Measurements from ENCODE around the gene OAS2.

Gene OAS2, protein sequence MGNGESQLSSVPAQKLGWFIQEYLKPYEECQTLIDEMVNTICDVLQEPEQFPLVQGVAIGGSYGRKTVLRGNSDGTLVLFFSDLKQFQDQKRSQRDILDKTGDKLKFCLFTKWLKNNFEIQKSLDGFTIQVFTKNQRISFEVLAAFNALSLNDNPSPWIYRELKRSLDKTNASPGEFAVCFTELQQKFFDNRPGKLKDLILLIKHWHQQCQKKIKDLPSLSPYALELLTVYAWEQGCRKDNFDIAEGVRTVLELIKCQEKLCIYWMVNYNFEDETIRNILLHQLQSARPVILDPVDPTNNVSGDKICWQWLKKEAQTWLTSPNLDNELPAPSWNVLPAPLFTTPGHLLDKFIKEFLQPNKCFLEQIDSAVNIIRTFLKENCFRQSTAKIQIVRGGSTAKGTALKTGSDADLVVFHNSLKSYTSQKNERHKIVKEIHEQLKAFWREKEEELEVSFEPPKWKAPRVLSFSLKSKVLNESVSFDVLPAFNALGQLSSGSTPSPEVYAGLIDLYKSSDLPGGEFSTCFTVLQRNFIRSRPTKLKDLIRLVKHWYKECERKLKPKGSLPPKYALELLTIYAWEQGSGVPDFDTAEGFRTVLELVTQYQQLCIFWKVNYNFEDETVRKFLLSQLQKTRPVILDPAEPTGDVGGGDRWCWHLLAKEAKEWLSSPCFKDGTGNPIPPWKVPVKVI

DNA sequence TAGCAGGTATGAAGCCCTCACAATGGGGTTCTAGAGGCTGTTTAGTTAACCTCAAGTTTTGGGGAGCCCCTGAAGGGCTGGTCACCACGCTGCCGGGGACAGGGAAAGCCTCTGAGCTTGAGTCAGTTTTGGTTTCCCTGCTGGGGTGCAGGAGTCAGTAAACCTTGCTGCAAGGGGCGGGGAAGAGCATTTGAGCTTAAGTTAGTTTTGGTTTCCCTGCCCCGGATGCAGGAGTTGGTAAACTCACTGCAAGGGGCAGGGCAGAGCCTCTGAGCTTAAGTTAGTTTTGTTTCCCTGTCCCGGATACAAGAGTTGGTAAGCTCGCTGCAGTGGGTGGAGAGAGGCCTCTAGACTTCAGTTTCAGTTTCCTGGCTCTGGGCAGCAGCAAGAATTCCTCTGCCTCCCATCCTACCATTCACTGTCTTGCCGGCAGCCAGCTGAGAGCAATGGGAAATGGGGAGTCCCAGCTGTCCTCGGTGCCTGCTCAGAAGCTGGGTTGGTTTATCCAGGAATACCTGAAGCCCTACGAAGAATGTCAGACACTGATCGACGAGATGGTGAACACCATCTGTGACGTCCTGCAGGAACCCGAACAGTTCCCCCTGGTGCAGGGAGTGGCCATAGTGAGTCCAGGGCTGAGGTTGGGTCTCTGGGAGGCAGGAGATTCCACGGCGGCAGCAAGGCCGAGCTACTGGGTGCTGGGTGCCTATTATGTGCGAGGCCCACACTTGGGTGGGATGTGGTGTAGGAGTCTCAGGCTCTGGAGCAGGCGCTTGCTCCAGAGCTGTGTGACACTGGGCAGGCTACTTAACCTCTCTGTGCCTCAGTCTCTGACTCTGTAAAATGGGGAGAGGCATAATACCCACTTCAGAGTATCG lies at the start of gene OAS2:
Gene OAS2, plus strand, starts transcription at position 357 of the 878 bp plus-strand sequence. Its CDS starts 90 bp downstream, at position 447.
- no peak for DNase-seq (ENCODE audit: low spot score)

DNA sequence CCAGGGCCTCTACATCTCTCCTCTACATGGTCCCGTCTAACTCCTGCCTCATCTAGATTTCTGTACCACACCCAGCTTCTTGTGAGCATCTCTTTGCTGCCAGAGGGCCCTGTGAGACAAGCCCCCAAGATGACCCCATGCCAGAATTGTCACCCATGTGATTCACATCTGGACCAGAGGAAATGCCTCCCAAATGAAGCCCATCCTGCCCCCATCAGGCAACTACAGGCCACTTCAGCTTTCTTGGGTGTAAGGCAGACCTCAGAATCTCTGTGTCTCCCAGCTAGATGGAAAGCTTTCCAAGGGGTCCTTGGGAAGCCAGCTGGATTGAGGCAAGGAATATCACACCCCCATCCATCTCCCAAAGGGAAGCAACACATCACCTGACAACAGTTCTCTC lies 49.3 kb upstream of the OAS2 start:
- DNase-seq (ENCODE audit: low spot score): no peak

DNA sequence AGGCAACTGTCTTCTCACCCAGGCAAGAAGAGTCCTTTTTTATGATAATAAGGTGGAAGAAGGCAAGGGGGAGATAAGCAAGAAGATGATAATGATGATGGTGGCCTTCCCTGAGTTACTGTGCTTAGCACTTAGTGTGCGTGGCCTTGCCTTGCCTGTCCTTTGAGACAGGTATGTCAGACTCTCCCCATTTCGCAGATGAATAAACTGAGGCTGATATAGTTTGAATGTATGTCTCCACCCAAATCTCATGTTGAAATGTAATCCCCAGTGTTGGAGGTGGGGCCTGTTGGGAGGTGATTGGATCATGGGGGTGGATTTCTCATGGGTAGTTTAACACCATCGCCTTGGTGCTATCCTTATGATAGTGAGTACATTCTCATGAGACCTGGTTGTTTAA lies 48.6 kb upstream of the OAS2 start:
- no peak for DNase-seq (ENCODE audit: low spot score)

DNA sequence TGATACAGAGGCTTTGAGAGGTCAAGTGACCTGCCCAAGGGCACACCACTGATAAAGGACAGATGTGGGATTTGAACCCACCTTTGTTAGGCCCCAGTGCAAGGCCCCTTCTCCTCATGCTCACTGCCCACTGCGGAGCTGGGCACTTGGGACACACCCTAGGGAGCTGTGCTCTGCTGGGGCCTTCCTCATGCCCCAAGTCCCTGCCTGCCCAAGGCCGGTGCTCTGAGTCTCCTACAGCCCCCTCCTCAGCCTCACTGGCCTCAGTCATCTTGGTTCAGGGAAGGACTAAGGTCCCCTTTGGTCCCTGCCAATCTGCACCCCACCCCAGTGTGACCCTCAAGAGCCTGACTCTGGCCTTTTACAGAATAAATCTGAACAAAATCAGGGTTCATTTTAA lies 48.0 kb upstream of the OAS2 start:
- no peak for DNase-seq (ENCODE audit: low spot score)

DNA sequence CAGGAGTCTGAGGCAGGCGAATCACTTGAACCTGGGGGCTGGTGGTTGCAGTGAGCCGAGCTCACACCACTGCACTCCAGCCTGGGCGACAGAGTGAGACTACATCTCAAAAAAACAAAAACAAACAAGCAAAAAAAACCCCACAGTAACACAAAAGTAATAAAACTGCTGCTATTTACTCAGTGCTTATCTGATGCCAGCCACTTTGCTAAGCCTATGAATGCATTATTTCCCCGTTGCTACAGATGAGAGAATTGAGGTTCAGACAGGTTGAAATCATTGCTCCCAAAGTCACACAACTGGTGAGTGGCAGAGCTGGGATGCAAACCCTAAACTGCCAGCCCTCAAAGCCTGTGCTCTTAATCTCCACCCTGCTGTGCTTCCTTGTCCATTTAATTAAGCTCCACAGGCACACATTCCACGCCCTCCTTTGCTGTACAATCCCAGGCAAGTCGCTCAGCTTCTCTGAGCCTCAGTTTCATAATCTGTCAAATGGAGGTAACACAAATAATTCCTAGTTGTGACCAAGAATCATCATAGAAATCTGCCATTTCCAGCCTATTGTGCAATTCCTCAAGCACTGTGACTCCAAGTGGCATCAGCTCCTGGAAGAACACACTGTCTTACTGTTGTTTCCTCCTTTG lies 45.7 kb upstream of the OAS2 start:
- DNase-seq (ENCODE audit: low spot score): no peak

DNA sequence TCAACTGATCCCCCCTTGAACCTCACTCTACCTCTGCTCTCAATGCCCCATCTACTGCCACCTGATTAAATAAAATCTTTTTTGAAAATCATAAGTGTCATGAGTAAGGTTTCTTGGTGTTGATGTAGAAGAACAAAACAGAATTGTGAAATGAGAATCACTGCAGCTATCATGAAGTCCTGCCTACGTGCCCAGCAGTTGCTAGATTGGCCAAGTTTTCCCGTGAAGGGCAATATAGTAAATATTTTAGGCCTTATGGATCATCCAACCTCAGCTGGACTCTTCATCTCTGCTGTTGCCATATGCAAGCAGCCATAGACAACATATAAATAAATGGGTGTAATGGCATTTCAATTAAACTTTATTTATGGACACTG lies 45.2 kb upstream of the OAS2 start:
- DNase-seq (ENCODE audit: low spot score): no peak

DNA sequence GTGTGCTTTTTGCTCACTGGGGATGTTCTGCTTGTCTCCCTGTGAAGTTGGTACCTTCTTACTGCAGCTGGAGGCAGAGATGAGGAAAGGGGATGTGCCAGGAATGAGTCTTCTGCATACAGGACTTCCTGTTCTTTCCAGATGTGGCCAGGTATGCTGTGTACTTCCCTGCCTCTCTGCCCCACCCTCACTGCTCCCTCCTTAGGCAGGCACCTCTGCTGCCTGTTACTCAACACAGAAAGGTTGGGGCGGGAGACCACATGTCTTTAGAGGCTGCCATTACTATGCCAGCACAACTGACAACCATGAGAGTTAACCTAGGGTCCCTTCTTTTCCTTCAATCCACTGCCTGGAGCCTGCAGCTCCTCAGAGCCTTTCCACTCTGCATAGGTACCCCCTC lies 42.1 kb upstream of the OAS2 start:
- DNase-seq (ENCODE audit: low spot score): no peak

DNA sequence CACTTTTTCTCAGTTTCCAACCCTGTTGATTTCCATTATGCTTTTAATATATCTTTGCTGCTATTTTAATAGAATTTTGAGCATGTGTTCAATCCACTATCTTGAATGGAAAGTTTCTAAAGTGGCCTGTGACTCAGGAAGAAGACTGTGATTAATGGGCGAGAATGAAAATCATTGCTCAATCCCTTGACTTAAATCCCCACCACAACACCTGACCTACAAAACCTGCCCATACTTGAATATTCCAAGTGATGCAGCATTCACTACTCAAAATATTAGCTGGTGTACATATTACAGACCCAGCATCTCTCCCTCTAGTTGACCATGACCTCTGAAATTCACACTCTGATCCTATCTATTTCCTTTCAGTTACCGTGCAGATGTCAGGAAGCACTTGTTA lies 41.4 kb upstream of the OAS2 start:
- DNase-seq (ENCODE audit: low spot score): no peak

DNA sequence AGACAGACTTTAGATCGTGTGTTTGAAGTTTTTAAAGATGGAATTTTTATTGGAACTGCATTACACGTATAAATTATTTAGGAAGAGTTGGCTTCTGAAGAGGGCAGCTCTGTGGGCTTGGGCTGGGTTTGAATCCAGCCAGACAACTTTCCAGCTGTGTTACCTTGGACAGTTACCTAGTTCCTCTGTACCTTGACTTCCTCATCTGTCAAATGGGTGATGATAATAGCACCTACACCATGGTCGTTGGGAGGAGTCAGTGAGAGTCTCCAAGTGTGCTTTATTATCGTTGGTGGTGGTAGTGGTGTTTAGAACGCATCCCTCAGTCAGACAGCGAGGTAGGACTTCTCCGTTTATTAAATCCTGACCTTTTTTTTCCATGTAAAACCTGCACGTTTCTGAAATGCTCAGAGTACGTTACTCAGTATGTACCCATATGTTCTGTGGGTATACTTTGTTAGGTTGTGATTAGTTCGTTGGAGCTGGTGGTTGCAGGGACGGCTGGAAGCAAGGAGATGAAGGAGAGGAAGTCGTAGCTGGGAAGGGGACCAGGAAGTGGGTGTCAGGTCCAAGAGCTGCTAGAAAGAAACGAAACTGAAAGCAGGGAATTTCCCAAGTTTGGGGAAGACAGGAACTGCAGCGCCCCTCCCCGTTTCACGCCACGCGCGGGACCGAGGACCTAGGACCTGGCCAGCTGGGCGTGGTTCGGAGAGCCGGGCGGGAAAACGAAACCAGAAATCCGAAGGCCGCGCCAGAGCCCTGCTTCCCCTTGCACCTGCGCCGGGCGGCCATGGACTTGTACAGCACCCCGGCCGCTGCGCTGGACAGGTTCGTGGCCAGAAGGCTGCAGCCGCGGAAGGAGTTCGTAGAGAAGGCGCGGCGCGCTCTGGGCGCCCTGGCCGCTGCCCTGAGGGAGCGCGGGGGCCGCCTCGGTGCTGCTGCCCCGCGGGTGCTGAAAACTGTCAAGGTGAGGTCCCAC lies 40.3 kb upstream of the OAS2 start, which contains the start of gene OAS3:
Gene OAS3, plus strand, starts transcription at position 734 of the 979 bp plus-strand sequence. Its CDS starts 57 bp downstream, at position 791.
- DNase-seq (ENCODE audit: low spot score): peak; percentile 50

DNA sequence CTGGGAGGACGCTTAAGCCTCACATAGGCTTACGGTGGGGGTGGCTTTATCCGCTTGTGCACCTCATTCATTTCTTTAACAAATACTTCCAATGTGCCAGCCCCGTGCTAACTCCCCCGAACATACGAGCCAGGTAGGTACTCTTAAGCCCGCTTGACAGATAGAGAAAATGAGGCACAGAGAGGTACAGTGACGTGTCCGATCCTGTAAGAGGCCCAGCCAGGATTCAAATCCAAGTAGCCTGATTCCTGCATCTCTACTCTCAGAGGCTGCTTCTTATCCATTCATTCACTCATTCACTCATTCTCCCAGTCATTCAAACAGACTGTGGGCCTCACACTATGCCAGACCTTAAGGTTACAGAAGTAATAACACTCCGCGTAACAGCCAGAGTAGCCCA lies 39.6 kb upstream of the OAS2 start:
- no peak for DNase-seq (ENCODE audit: low spot score)

DNA sequence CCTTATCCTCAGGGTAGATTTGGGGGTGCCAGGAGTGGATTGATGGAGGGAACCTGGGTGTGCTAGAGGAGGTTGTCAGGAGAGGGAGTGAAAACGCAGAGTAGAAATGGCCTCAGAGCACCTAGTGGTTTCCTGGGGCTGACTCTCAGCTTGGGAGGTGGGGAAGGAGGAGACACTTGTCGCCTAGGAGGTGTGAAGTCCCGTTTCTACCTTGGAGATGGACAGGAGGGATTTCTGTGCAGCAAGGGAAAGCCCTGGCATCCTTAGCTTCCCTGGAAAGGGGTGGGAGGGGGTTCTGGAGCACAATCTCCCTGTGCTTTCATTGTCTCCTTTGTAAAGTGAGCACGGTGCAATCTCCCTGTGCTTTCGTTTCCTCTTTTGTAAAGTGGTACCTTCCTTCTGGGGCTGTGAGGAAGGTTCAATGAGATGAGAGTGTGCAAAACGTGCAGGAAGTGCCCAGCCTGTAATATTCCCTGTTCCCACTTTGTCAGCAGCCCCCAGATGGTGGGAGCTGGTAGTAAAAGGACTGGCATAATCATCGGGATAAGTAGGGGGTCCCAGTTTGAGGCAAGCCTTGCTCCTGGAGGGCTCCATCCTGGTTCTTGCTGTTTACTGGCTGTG lies 38.4 kb upstream of the OAS2 start:
- DNase-seq (ENCODE audit: low spot score): no peak

DNA sequence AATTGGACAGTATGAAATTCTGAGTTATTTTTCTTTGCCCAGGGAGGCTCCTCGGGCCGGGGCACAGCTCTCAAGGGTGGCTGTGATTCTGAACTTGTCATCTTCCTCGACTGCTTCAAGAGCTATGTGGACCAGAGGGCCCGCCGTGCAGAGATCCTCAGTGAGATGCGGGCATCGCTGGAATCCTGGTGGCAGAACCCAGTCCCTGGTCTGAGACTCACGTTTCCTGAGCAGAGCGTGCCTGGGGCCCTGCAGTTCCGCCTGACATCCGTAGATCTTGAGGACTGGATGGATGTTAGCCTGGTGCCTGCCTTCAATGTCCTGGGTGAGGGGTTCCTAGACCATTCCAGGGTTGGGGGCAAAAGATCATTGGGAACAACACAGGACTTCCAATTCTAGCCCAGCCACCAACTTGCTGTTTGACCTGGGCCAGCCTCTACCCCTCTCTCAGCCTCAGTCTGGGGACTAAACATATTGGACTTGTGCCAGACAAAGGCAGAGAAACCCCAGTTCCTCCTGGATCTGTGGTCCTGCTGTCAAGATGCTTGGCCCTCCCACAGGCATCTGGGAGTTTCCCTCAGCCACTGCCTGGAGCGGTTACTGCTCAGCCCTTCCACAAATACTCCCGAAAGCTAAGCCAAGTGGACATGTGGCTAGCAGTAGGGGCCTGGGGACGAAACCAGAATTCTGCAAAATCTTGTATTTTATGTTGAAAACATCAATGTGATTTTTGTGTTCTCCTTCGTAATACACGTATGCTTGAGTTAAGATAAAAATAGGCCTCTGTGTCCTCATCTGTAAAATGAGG lies 36.6 kb upstream of the OAS2 start:
- DNase-seq (ENCODE audit: low spot score): peak; percentile 86

DNA sequence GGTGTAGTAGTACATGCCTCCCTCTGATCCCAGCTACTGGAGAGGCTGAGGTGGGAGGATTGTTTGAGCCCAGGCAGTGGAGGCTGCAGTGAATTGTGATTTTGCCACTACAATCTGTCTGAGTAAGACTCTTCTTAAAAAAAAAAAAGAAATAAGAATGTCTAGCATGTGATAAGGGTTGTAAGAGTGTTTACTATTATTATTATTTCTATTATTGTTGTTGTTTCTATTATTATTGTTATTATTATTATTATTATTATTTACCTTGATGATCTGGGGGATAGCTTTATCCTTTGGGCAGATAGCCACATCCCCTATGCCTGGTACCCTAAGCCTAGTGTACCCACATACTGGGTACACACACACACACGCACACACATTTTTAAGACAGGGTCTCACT lies 35.7 kb upstream of the OAS2 start:
- DNase-seq (ENCODE audit: low spot score): no peak

DNA sequence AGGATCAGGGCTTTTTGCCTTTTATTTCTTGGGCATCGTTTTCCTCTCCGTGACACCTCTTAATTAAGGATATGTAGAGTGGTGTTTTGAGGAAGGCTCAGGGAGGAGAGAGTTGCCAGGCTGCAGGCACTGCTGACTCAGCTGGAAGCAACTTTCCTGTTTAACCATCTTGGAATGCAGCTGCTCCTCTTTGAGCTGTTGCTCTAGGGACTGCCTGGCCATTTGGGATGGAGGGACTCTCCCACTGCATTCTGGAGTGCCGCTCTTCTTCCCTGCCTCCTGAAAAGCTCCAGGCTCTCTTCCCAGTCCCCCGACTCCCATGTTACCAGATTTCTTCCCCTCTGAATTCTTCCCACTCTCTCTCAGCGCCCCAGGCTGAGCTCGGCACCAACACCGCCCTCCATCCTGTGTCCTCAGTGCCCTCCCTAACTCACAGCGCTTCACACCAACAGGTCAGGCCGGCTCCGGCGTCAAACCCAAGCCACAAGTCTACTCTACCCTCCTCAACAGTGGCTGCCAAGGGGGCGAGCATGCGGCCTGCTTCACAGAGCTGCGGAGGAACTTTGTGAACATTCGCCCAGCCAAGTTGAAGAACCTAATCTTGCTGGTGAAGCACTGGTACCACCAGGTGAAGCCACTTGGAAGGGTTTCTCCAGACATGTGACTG lies 34.2 kb upstream of the OAS2 start:
- DNase-seq (ENCODE audit: low spot score): no peak

DNA sequence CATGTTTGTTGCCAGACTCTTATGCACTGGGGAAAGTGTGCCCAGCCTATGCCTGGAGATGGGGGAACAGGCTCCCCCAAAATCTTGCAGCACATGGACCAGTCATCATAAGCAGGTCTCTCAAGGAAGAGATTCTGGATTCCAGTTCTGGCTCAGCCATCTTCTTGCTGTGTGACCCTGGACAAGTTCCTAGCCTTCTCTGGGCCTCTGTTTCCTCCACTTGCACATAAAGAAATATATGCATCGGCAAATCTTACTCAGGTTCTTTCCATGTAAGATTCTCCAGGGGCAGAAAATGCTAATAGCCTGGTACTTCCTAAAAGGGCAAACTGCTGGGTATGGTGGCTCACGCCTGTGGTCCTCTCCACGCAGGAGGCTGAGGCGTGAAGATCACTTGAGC lies 32.8 kb upstream of the OAS2 start:
- no peak for DNase-seq (ENCODE audit: low spot score)

DNA sequence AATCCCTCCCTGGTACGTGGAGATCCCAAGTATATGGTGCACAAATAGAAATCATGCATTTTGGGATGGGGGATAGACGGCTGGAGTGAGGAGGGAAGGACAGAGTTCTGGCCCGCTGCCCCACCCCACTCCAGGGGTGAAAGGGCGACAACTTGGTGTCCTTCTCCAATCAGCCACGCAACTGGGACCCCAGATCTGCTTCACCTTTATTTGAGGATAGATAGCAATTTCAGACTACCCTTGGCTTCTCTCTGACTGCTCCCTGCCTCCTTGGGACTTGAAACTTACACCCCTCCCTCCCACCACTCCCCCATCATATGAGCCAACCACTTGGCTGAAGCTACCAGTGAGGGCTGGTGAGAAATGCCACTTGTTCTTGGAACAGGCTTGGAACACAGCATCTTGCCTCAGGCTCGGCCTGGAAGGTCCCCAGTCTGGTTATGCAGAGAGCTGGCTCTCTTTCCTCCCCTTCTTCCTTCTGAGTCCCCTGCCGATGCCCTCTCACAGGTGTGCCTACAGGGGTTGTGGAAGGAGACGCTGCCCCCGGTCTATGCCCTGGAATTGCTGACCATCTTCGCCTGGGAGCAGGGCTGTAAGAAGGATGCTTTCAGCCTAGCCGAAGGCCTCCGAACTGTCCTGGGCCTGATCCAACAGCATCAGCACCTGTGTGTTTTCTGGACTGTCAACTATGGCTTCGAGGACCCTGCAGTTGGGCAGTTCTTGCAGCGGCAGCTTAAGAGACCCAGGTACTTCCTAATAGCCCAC lies 31.9 kb upstream of the OAS2 start:
- DNase-seq (ENCODE audit: low spot score): peak; percentile 63

DNA sequence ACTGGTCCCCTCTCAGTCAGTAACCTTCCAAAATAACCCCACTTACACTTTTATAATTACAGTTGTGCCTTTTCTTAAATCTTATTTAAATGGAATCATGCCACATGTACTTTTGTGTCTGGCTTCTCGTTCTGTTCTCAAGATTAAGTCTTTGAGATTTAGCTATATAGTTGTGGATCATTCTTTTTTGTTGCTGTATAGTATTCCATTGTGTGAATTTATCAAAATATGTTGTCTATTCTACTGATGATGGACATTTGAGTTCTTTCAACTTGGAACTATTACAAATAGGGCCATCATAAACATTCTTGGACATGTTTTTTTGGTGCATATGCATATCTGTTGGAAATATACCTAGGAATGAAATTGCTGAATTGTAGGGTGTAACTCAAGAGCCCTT lies 31.0 kb upstream of the OAS2 start:
- no peak for DNase-seq (ENCODE audit: low spot score)

DNA sequence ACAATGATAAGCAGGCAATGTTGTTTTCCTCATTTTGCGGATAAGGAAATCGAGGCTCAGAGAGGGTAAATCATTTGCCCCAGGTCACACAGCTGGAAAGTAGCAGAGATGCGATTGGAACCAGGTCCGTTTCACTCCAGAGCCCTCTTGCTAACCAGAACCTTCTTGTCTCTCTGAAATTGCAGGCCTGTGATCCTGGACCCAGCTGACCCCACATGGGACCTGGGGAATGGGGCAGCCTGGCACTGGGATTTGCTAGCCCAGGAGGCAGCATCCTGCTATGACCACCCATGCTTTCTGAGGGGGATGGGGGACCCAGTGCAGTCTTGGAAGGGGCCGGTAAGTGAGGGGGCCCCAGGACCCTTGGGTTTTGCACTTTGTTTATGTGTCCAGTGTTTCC lies 30.6 kb upstream of the OAS2 start:
- no peak for DNase-seq (ENCODE audit: low spot score)

Measured in cerebellar cortex (tissue), 1 donor.